NT2/D1 (cell line): Measurements from ENCODE around the gene SLC66A1.
"Not testable (repeated sequence)": the region's sequence is repeated elsewhere in the genome, so short reads cannot be mapped to it uniquely, and the experiment has no call there.

ENCODE experiments used
- DNase-seq: peaks from one replicate; pipeline ENCODE4 v3.0.0-alpha.2; 2011; ENCODE audit warnings: low read depth, low spot score
- H3K27me3 ChIP-seq: 2 replicates; pipeline ENCODE4 v1.6.0; 2011; ENCODE audit warnings: mild to moderate bottlenecking; ENCODE audit not compliant: insufficient read length, insufficient read depth
- H3K36me3 ChIP-seq: 2 replicates; pipeline ENCODE4 v1.6.1; 2011; ENCODE audit warnings: mild to moderate bottlenecking, low read length, mixed read lengths; ENCODE audit not compliant: insufficient read depth, insufficient read length
- H3K4me1 ChIP-seq: 2 replicates; pipeline ENCODE4 v1.5.1; 2011; ENCODE audit not compliant: insufficient read depth, insufficient read length
- H3K4me3 ChIP-seq: 2 replicates; pipeline ENCODE4 v1.5.1; 2011; ENCODE audit warnings: low read depth; ENCODE audit not compliant: insufficient read length
- H3K9ac ChIP-seq: 2 replicates; pipeline ENCODE4 v1.6.0; 2011; ENCODE audit warnings: low read depth; ENCODE audit not compliant: insufficient read length
- H3K9me3 ChIP-seq: 2 replicates; pipeline ENCODE4 v1.5.1; 2011; ENCODE audit warnings: mild to moderate bottlenecking, low read length; ENCODE audit not compliant: insufficient read depth
- SUZ12 ChIP-seq: IDR thresholded peaks from 2 replicates; pipeline ENCODE4 v1.6.1; 2011; ENCODE audit not compliant: insufficient read length, insufficient read depth; ENCODE audit errors: extremely low read depth
- YY1 ChIP-seq: IDR thresholded peaks from 2 replicates; pipeline ENCODE4 v1.6.1; 2011; ENCODE audit not compliant: insufficient read length, insufficient read depth
- ZNF274 ChIP-seq: IDR thresholded peaks from 2 replicates; pipeline ENCODE4 v1.6.1; 2011; ENCODE audit warnings: mild to moderate bottlenecking, low read depth, low read length

Gene SLC66A1

GRCh38 chr1:19289244-19289643, 22.9 kb upstream of the SLC66A1 start:
- Histone ChIP-seq H3K9ac (no peak overlapping the region), H3K27me3 (no peaks in the 10 kb centered on the region), H3K4me3 (no peak overlapping the region), H3K4me1 (no peaks in the 10 kb centered on the region), H3K9me3 (peaks cover 15% of the 10 kb centered on the region; the same call in 1 of the 2 replicates), H3K36me3 (no peaks in the 10 kb centered on the region)
- DNase-seq: no peak
- TF ChIP-seq ZNF274 (no peak), YY1 (no peak), SUZ12 (no peak)

DNA sequence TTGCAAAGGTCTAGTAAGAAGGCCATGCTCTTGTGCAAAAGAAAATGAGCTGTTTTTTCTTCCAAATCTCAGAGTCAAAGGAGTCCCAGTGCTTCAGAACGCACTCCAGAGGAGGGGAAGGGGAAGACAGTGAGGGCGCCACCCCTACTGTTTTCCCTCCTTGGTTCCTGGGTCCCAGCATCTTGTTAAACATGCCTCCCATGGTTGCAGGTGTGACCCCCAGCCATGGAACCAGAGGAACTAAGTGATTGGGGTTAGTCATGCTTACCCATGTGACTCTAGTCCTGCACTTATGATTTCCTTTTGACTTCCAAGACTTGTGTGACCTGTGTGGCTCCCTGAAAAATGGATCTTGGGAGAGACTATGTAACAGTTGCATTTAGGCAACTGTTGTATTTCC, 17.5 kb upstream of the SLC66A1 start:
- TF ChIP-seq ZNF274: no peak
- no peak for TF ChIP-seq YY1
- TF ChIP-seq SUZ12: no peak
- H3K36me3 ChIP-seq: no peaks in the 10 kb centered on the region
- peaks cover 32% of the 10 kb centered on the region for H3K9me3 ChIP-seq
- no peak for DNase-seq
- no peaks in the 10 kb centered on the region for H3K27me3 ChIP-seq
- H3K4me3 ChIP-seq: no peak overlapping the region
- H3K9ac ChIP-seq: no peak overlapping the region
- H3K4me1 ChIP-seq: no peaks in the 10 kb centered on the region

GRCh38 chr1:19300211-19300610, 11.9 kb upstream of the SLC66A1 start:
- Histone ChIP-seq H3K4me1 (no peaks in the 10 kb centered on the region), H3K4me3 (no peak overlapping the region), H3K9ac (no peak overlapping the region), H3K36me3 (peaks cover 20% of the 10 kb centered on the region), H3K9me3 (peaks cover 8% of the 10 kb centered on the region), H3K27me3 (no peaks in the 10 kb centered on the region)
- TF ChIP-seq SUZ12 (no peak), ZNF274 (no peak), YY1 (no peak)
- DNase-seq: no peak

DNA sequence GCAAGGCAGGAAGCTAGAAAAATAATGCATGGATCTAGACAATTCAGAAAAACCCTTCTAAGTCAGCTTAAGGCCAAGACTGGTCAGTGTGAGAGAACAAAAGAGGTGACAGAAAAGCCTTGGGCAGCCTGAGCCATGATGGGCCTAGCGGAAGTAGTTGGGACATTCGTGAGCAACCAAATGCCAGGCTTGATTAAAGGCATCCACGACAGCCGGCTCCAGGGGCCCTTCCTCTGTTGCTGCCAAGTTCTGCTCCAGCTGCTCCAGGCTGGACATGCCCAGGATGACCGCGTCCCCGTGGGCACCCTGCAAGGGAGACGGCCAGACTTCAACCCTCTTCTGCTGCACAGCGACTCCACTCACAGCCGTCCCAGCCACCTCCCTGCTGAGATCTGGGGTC, 8.0 kb upstream of the SLC66A1 start:
- H3K27me3 ChIP-seq, H3K9me3 ChIP-seq, DNase-seq, H3K4me1 ChIP-seq, H3K4me3 ChIP-seq, H3K9ac ChIP-seq: not testable (repeated sequence)
- peaks cover 53% of the 10 kb centered on the region for H3K36me3 ChIP-seq

DNA sequence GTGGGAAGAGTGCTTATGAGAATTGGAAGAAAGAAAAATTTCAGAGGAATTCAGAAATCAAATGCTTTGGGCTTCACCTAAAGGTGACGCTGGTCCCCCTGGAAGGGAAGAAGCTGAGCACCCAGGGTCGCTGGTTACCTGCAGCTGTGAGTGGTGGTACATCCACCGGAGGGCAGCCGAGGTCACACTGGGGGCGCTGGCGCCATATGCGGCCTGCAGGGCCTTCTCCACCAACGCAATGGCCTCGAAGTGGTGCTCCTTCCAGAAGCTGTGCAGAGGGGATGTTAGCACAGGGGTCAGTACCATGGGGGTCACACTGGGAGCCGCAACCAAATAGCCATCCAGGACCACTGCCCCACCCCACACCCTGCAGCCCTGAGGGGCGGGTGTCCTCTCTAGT, 6.2 kb upstream of the SLC66A1 start:
- peaks cover 2% of the 10 kb centered on the region for H3K4me1 ChIP-seq
- TF ChIP-seq ZNF274 (no peak), YY1 (no peak), SUZ12 (no peak)
- DNase-seq: no peak
- no peaks in the 10 kb centered on the region for H3K27me3 ChIP-seq
- H3K36me3 ChIP-seq: peaks cover 56% of the 10 kb centered on the region
- H3K4me3 ChIP-seq: no peak overlapping the region
- no peaks in the 10 kb centered on the region for H3K9me3 ChIP-seq
- no peak overlapping the region for H3K9ac ChIP-seq

- Histone ChIP-seq H3K36me3 (peaks cover 56% of the 10 kb centered on the region), H3K4me3 (no peak overlapping the region), H3K4me1 (peaks cover 6% of the 10 kb centered on the region), H3K27me3 (peaks cover 6% of the 10 kb centered on the region), H3K9ac (no peak overlapping the region), H3K9me3 (no peaks in the 10 kb centered on the region)
- DNase-seq: no peak
- no peak for TF ChIP-seq SUZ12
Observed at GRCh38 chr1:19306941-19307340, 5.2 kb upstream of the SLC66A1 start.

DNA sequence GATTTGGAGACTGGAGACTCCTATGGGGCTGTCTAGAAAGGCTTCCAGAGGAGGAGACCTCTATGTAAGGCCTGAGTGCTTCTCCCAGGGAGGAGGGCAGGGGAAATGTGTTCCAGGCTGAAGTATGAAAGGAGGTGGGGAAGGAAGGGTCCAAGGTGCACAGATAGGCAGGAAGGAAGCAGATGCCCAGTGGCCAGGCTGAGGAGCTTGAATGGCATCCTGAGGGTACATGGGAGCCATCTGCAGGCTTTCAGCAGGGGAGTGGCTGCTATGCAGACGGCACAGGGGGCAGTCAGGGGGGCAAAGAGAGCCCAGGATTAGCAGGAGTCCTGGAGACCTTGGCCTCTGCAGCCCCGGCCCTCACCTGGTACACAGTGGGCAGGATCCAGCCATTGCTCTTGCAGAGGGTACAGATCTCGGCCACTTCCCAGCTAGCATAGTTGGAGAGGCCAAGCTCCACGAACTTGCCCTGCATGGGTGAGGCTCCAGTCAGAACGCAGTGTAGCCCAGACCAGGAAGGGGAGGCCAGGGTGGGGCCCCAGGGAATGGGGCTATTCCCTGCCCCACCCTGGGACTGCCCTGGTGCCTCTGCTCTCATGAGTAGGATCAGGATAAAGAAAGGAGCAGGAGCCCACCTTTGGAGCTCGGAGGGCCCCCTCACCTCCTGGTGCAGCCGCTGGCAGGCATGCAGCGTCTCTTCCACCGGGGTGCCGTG, 4.2 kb upstream of the SLC66A1 start:
- Histone ChIP-seq H3K4me3 (no peak overlapping the region), H3K36me3 (peaks cover 55% of the 10 kb centered on the region), H3K4me1 (peaks cover 6% of the 10 kb centered on the region), H3K9me3 (no peaks in the 10 kb centered on the region), H3K9ac (no peak overlapping the region), H3K27me3 (peaks cover 6% of the 10 kb centered on the region)
- DNase-seq: no peak
- no peak for TF ChIP-seq SUZ12
- TF ChIP-seq ZNF274: no peak
- no peak for TF ChIP-seq YY1
